Adipocyte (in vitro differentiated cells): ENCODE data around the gene GUCD1.
"Not testable (repeated sequence)": the region's sequence is repeated elsewhere in the genome, so short reads cannot be mapped to it uniquely, and the experiment has no call there.

ENCODE experiments used
- DNase-seq: peaks from one replicate; pipeline ENCODE4 v3.0.0-alpha.2; 2015; ENCODE audit warnings: low read depth
- H3K27me3 ChIP-seq: replicated peaks from 2 replicates; pipeline ENCODE4 v1.7.0; 2013; ENCODE audit warnings: mild to moderate bottlenecking, low read length, moderate library complexity; ENCODE audit not compliant: control insufficient read depth, insufficient read depth
- H3K36me3 ChIP-seq: 2 replicates; pipeline ENCODE4 v1.7.0; 2013; ENCODE audit warnings: low read length, mild to moderate bottlenecking, moderate library complexity; ENCODE audit not compliant: control insufficient read depth, insufficient read depth, severe bottlenecking
- H3K4me1 ChIP-seq: 2 replicates; pipeline ENCODE4 v1.7.0; 2013; ENCODE audit warnings: mild to moderate bottlenecking, low read length, moderate library complexity; ENCODE audit not compliant: control insufficient read depth, insufficient read depth
- H3K4me3 ChIP-seq: 2 replicates; pipeline ENCODE4 v1.7.0; 2013; ENCODE audit warnings: mild to moderate bottlenecking, low read length, moderate library complexity
- H3K9ac ChIP-seq: 2 replicates; pipeline ENCODE4 v1.7.0; 2013; ENCODE audit warnings: mild to moderate bottlenecking, low read length, moderate library complexity
- H3K9me3 ChIP-seq: 2 replicates; pipeline ENCODE4 v1.7.0; 2013; ENCODE audit warnings: mild to moderate bottlenecking, low read length, moderate library complexity; ENCODE audit not compliant: control insufficient read depth

The GUCD1 gene

GRCh38 chr22:24553597-24554312 is 1.2 kb downstream of the GUCD1 start:
- peaks cover 31% of the 10 kb centered on the region for H3K36me3 ChIP-seq
- no peaks in the 10 kb centered on the region for H3K27me3 ChIP-seq
- DNase-seq, result peak; percentile 55

GRCh38 chr22:24552503-24553286 is 2.2 kb downstream of the GUCD1 start:
- Histone ChIP-seq H3K4me1 (peaks cover 49% of the 10 kb centered on the region), H3K9ac (peak overlapping the region; percentile 95), H3K4me3 (peak overlapping the region; percentile 91), H3K36me3 (peaks cover 30% of the 10 kb centered on the region)
- H3K27me3 ChIP-seq, H3K9me3 ChIP-seq, DNase-seq: not testable (repeated sequence)

More at GRCh38 chr22:24553597-24554312, 1.2 kb downstream of the GUCD1 start:
- Histone ChIP-seq H3K4me1 (peaks cover 49% of the 10 kb centered on the region), H3K9ac (peak overlapping the region; percentile 95), H3K4me3 (peak overlapping the region; percentile 91), H3K9me3 (no peaks in the 10 kb centered on the region)

GRCh38 chr22:24550902-24551435 is 4.0 kb downstream of the GUCD1 start:
- Histone ChIP-seq H3K9me3 (no peaks in the 10 kb centered on the region), H3K36me3 (peaks cover 43% of the 10 kb centered on the region), H3K9ac (no peak overlapping the region), H3K4me1 (peaks cover 35% of the 10 kb centered on the region), H3K27me3 (no peaks in the 10 kb centered on the region), H3K4me3 (no peak overlapping the region)
- DNase-seq, result no peak

GRCh38 chr22:24550028-24550901 is 4.7 kb downstream of the GUCD1 start:
- Histone ChIP-seq H3K9ac (no peak overlapping the region), H3K36me3 (peaks cover 43% of the 10 kb centered on the region), H3K27me3 (no peaks in the 10 kb centered on the region), H3K4me3 (no peak overlapping the region), H3K4me1 (peaks cover 37% of the 10 kb centered on the region), H3K9me3 (no peaks in the 10 kb centered on the region)
- no peak for DNase-seq

- peaks cover 43% of the 10 kb centered on the region for H3K4me1 ChIP-seq
- H3K27me3 ChIP-seq, result no peaks in the 10 kb centered on the region
- H3K9me3 ChIP-seq, result no peaks in the 10 kb centered on the region
- no peak for DNase-seq
- no peak overlapping the region for H3K4me3 ChIP-seq
- H3K9ac ChIP-seq, result no peak overlapping the region
- H3K36me3 ChIP-seq, result peaks cover 52% of the 10 kb centered on the region
Observed at GRCh38 chr22:24548812-24549211, 6.1 kb downstream of the GUCD1 start.

- peaks cover 79% of the 10 kb centered on the region for H3K36me3 ChIP-seq
- no peaks in the 10 kb centered on the region for H3K27me3 ChIP-seq
- peaks cover 16% of the 10 kb centered on the region for H3K4me1 ChIP-seq
- no peaks in the 10 kb centered on the region for H3K9me3 ChIP-seq
- DNase-seq, result no peak
- H3K4me3 ChIP-seq, result no peak overlapping the region
- H3K9ac ChIP-seq, result no peak overlapping the region
Observed at GRCh38 chr22:24543679-24544243, 11.2 kb downstream of the GUCD1 start.

- DNase-seq, result no peak
- Histone ChIP-seq H3K27me3 (no peaks in the 10 kb centered on the region), H3K36me3 (peaks cover 74% of the 10 kb centered on the region), H3K4me1 (peaks cover 16% of the 10 kb centered on the region), H3K9ac (no peak overlapping the region), H3K4me3 (no peak overlapping the region), H3K9me3 (no peaks in the 10 kb centered on the region)
Observed at GRCh38 chr22:24543185-24543601, 11.7 kb downstream of the GUCD1 start.

- Histone ChIP-seq H3K4me3 (no peak overlapping the region), H3K9me3 (no peaks in the 10 kb centered on the region), H3K36me3 (peaks cover 68% of the 10 kb centered on the region), H3K9ac (no peak overlapping the region), H3K27me3 (no peaks in the 10 kb centered on the region), H3K4me1 (peaks cover 16% of the 10 kb centered on the region)
- DNase-seq, result no peak
Observed at GRCh38 chr22:24542641-24543040, 12.3 kb downstream of the GUCD1 start.

- peaks cover 16% of the 10 kb centered on the region for H3K4me1 ChIP-seq
- DNase-seq, result no peak
- H3K36me3 ChIP-seq, result peaks cover 61% of the 10 kb centered on the region
- no peak overlapping the region for H3K9ac ChIP-seq
- H3K9me3 ChIP-seq, result no peaks in the 10 kb centered on the region
- no peaks in the 10 kb centered on the region for H3K27me3 ChIP-seq
- H3K4me3 ChIP-seq, result no peak overlapping the region
Observed at GRCh38 chr22:24541681-24542515, 13.0 kb downstream of the GUCD1 start.

GRCh38 chr22:24540470-24540869 is 14.5 kb downstream of the GUCD1 start:
- no peak overlapping the region for H3K4me3 ChIP-seq
- no peaks in the 10 kb centered on the region for H3K9me3 ChIP-seq
- DNase-seq, result no peak
- H3K27me3 ChIP-seq, result no peaks in the 10 kb centered on the region
- H3K36me3 ChIP-seq, result peaks cover 53% of the 10 kb centered on the region
- no peak overlapping the region for H3K9ac ChIP-seq
- H3K4me1 ChIP-seq, result peaks cover 16% of the 10 kb centered on the region
